Osteoblast (primary cell): ENCODE data around the gene MEX3A. TPM values are rescaled to one million over a fixed set of nuclear protein-coding genes. Genes with fewer than 3 reads are reported as not detected.

Experiments used
- DNase-seq: peaks from one replicate; pipeline ENCODE4 v3.0.0; 2011; ENCODE audit warnings: low spot score, mixed read lengths; ENCODE audit not compliant: insufficient read length; ENCODE audit errors: missing footprints
- H2AFZ ChIP-seq: 2 replicates; pipeline ENCODE4 v1.6.0; 2011; ENCODE audit warnings: mild to moderate bottlenecking, low read length
- H3K27ac ChIP-seq: 2 replicates; pipeline ENCODE4 v1.5.1; 2011; ENCODE audit warnings: mild to moderate bottlenecking, low read depth, low read length, moderate library complexity
- H3K27me3 ChIP-seq: 2 replicates; pipeline ENCODE4 v1.6.0; 2012; ENCODE audit warnings: mild to moderate bottlenecking, control low read depth, inconsistent platforms, low read length, moderate library complexity; ENCODE audit not compliant: insufficient read depth
- H3K36me3 ChIP-seq: 2 replicates; pipeline ENCODE4 v1.5.1; 2011; ENCODE audit warnings: mild to moderate bottlenecking, low read length, control low read depth, moderate library complexity; ENCODE audit not compliant: insufficient read depth
- H3K4me1 ChIP-seq: 2 replicates; pipeline ENCODE4 v1.5.1; 2011; ENCODE audit warnings: mild to moderate bottlenecking, low read length, control low read depth, moderate library complexity; ENCODE audit not compliant: insufficient read depth
- H3K4me2 ChIP-seq: 2 replicates; pipeline ENCODE4 v1.6.0; 2011; ENCODE audit warnings: mild to moderate bottlenecking, low read length; ENCODE audit not compliant: insufficient read depth
- H3K4me3 ChIP-seq: fragments of 200-600 bp; sonication (generic); 3 replicates; pipeline ENCODE4 v1.5.1; 2012; ENCODE audit warnings: mild to moderate bottlenecking, low read length, inconsistent platforms; ENCODE audit not compliant: insufficient read depth
- H3K79me2 ChIP-seq: 2 replicates; pipeline ENCODE4 v1.6.0; 2012; ENCODE audit warnings: mild to moderate bottlenecking, low read length, control low read depth, inconsistent platforms; ENCODE audit not compliant: insufficient read depth
- H3K9me3 ChIP-seq: 2 replicates; pipeline ENCODE4 v1.5.1; 2011; ENCODE audit warnings: low read depth, low read length, control low read depth
- H4K20me1 ChIP-seq: 2 replicates; pipeline ENCODE4 v1.6.0; 2012; ENCODE audit warnings: mild to moderate bottlenecking, low read length, control low read depth; ENCODE audit not compliant: insufficient read depth
- CTCF ChIP-seq: IDR thresholded peaks from 2 replicates; pipeline ENCODE4 v1.5.1; 2011; ENCODE audit warnings: mild to moderate bottlenecking, low read depth, low read length, moderate library complexity; ENCODE audit errors: extremely low read depth
- total RNA-seq: library from RNA; depleted of rRNA; stranded (reverse); fragments of >200 nt; gene quantifications from 2 replicates; pipeline ENCODE4 v1.2.3, GENCODE V29; 2012

The MEX3A gene
- total RNA-seq, 1 donor = 1.1 TPM

- H3K27me3 ChIP-seq = no peaks in the 10 kb centered on the region
- H3K36me3 ChIP-seq = peaks cover 23% of the 10 kb centered on the region
- peak overlapping the region; percentile 100 for H3K27ac ChIP-seq
- H3K4me2 ChIP-seq = peak overlapping the region; percentile 84
- DNase-seq = no peak
- peaks cover 95% of the 10 kb centered on the region for H3K79me2 ChIP-seq
- H4K20me1 ChIP-seq = peaks cover 52% of the 10 kb centered on the region
- no peak overlapping the region for H2AFZ ChIP-seq
- peak overlapping the region; percentile 28 for H3K4me3 ChIP-seq
- H3K9me3 ChIP-seq = no peaks in the 10 kb centered on the region
- peaks cover 79% of the 10 kb centered on the region for H3K4me1 ChIP-seq
- no peak for TF ChIP-seq CTCF
Observed at GRCh38 chr1:156120318-156120717, 38.1 kb upstream of the MEX3A start.

GRCh38 chr1:156119503-156120209, 37.4 kb upstream of the MEX3A start:
- Histone ChIP-seq H3K27ac (peak overlapping the region; percentile 100), H3K4me3 (peak overlapping the region; percentile 39), H3K36me3 (peaks cover 23% of the 10 kb centered on the region), H3K4me2 (peak overlapping the region; percentile 84), H3K4me1 (peaks cover 73% of the 10 kb centered on the region), H3K27me3 (no peaks in the 10 kb centered on the region), H3K79me2 (peaks cover 95% of the 10 kb centered on the region), H2AFZ (no peak overlapping the region), H4K20me1 (peaks cover 59% of the 10 kb centered on the region), H3K9me3 (no peaks in the 10 kb centered on the region)
- TF ChIP-seq CTCF = no peak
- no peak for DNase-seq

GRCh38 chr1:156118177-156118868, 36.1 kb upstream of the MEX3A start:
- peaks cover 70% of the 10 kb centered on the region for H3K4me1 ChIP-seq
- H3K9me3 ChIP-seq = no peaks in the 10 kb centered on the region
- peak; percentile 82 for DNase-seq
- peak overlapping the region; percentile 99 for H3K4me3 ChIP-seq
- H3K36me3 ChIP-seq = peaks cover 23% of the 10 kb centered on the region
- H4K20me1 ChIP-seq = peaks cover 60% of the 10 kb centered on the region
- H3K4me2 ChIP-seq = peak overlapping the region; percentile 84
- no peak overlapping the region for H2AFZ ChIP-seq
- no peak for TF ChIP-seq CTCF
- peaks cover 90% of the 10 kb centered on the region for H3K79me2 ChIP-seq
- H3K27ac ChIP-seq = peak overlapping the region; percentile 55
- H3K27me3 ChIP-seq = no peaks in the 10 kb centered on the region
